K562 (cell line): Measurements from ENCODE around the gene MYL11. TPM values are rescaled to one million over a fixed set of nuclear protein-coding genes. Genes with fewer than 3 reads are reported as not detected.

Experiments
- CREM ChIP-seq: IDR thresholded peaks from 2 replicates; pipeline ENCODE4 v1.6.1; 2014; ENCODE audit warnings: antibody characterized with exemption, low read depth
- E2F5 ChIP-seq: sonication (generic); formaldehyde crosslinking; IDR thresholded peaks from 2 replicates; pipeline ENCODE4 v1.8.0; 2022; ENCODE audit warnings: mild to moderate bottlenecking, missing genetic modification reagents
- IFI16 ChIP-seq: fragments of 250-450 bp; sonication (Bioruptor Pico); IDR thresholded peaks from 2 replicates; pipeline ENCODE4 v2.1.2; 2022; ENCODE audit warnings: mild to moderate bottlenecking, inconsistent platforms
- MTA2 ChIP-seq: fragments of 450-650 bp; IDR thresholded peaks from 2 replicates; pipeline ENCODE4 v1.6.1; 2016; ENCODE audit warnings: low read depth
- PATZ1 ChIP-seq: fragments of 250-450 bp; sonication (Bioruptor Pico); IDR thresholded peaks from 2 replicates; pipeline ENCODE4 v1.5.0; 2020; ENCODE audit warnings: mild to moderate bottlenecking, borderline replicate concordance
- POLR2AphosphoS5 ChIP-seq: IDR thresholded peaks from 2 replicates; pipeline ENCODE4 v1.6.1; 2011; ENCODE audit warnings: mild to moderate bottlenecking, low read depth, low read length, moderate library complexity; ENCODE audit not compliant: control insufficient read depth, insufficient read depth
- TRIM24 ChIP-seq, 2 experiments: fragments of 450-650 bp; IDR thresholded peaks; 2 replicates each; pipeline ENCODE4 v1.6.1; 2016
- ZBTB40 ChIP-seq, 2 experiments: fragments of 450-650 bp in 1 of 2; sonication (generic) in 1 of 2; formaldehyde crosslinking in 1 of 2; IDR thresholded peaks; 2 replicates each; pipeline versions ENCODE4 v1.7.1 to v1.9.0; 2016 to 2022; ENCODE audit warnings: inconsistent platforms in 1 of 2, mild to moderate bottlenecking in 1 of 2, missing genetic modification reagents in 1 of 2
- ZNF175 ChIP-seq: fragments of 200-800 bp; sonication (Bioruptor generic); IDR thresholded peaks from 2 replicates; pipeline ENCODE4 v1.6.1; 2016; ENCODE audit warnings: low read depth, mild to moderate bottlenecking, missing genetic modification characterization, missing compliant biosample characterization
- ZNF398 ChIP-seq: fragments of 250-450 bp; sonication (Bioruptor Pico); IDR thresholded peaks from 2 replicates; pipeline ENCODE4 v1.8.0; 2021; ENCODE audit warnings: moderate library complexity, mild to moderate bottlenecking, inconsistent platforms
- ZNF668 ChIP-seq: fragments of 250-450 bp; sonication (Bioruptor Pico); IDR thresholded peaks from 2 replicates; pipeline ENCODE4 v1.8.0; 2022; ENCODE audit warnings: mild to moderate bottlenecking, inconsistent platforms
- ZNF764 ChIP-seq: fragments of 250-450 bp; sonication (Bioruptor Pico); IDR thresholded peaks from 2 replicates; pipeline ENCODE4 v1.4.0; 2020; ENCODE audit warnings: low read depth, mild to moderate bottlenecking, moderate library complexity
- polyA plus RNA-seq, 8 experiments: library from polyadenylated mRNA; depleted of rRNA in 4 of 8; stranded (reverse) in 5 of 8; unstranded in 3 of 8; fragments of >200 nt; fragmentation: Nextera tagmentation in 2 of 8; fragmentation: Illumina TruSeq in 1 of 8; extraction: Ambion mirVana in 2 of 8; extraction: Trizol in 1 of 8; gene quantifications; 2 replicates each; pipeline versions ENCODE4 v1.2.1 to v1.2.3, GENCODE V29; 2011 to 2014; ENCODE audit warnings: inconsistent platforms in 1 of 8, missing spikeins in 1 of 8
- total RNA-seq, 7 experiments: library from RNA; depleted of rRNA in 6 of 7; stranded (reverse); fragments of >200 nt in 6 of 7; fragmentation: Illumina TruSeq in 2 of 7; extraction: Trizol in 2 of 7; gene quantifications; 2 replicates each; pipeline versions ENCODE4 v1.2.1 to v1.2.3, GENCODE V29; 2011 to 2021; ENCODE audit warnings: low replicate concordance in 1 of 7

MYL11 gene
- total and polyA plus RNA-seq, 9 of the 15 experiments (the other 6 are each of a cell fraction or from before 2014, with no cell fraction given), result 0.31 to 1.5 (median 0.73) TPM; not detected in 4

- TF ChIP-seq POLR2AphosphoS5, result peak; percentile 77
- peak; percentile 55; the same call in 1 of the 2 replicates for TF ChIP-seq PATZ1 (CRISPR knock-in tag)
- peak; percentile 68 for TF ChIP-seq ZNF175 (CRISPR knock-in tag)
- TF ChIP-seq TRIM24 (IDR thresholded peaks at IDR 0.05), result peak in 1 of 2 experiments; percentile 77; a peak in 2 of 4 replicates
- TF ChIP-seq IFI16 (CRISPR knock-in tag), result no peak
- TF ChIP-seq MTA2, result peak; percentile 73
- TF ChIP-seq ZBTB40 (IDR thresholded peaks at IDR 0.05), result peak; percentile 99
- TF ChIP-seq ZBTB40 (CRISPR knock-in tag; IDR thresholded peaks at IDR 0.05), result no peak
- TF ChIP-seq CREM, result peak; percentile 96
- TF ChIP-seq ZNF668 (CRISPR knock-in tag), result no peak
- TF ChIP-seq ZNF764 (CRISPR knock-in tag), result no peak
- no peak for TF ChIP-seq ZNF398 (CRISPR knock-in tag)
- TF ChIP-seq E2F5 (CRISPR knock-in tag), result peak; percentile 56; the same call in 1 of the 2 replicates
Measured at GRCh38 chr16:30355144-30355953, 19.3 kb upstream of the MYL11 start, which contains the start of gene CD2BP2 (continued).
